HG02870 (cell line): Measurements from ENCODE around the gene PDE1C.

Source experiments
- ATAC-seq: cut with Tn5 transposase; IDR thresholded peaks from one replicate; pipeline ENCODE4 v1.9.1; 2021; ENCODE audit warnings: mild to moderate bottlenecking, moderate library complexity; ENCODE audit not compliant: unreplicated experiment

PDE1C gene

GRCh38 chr7:31724696-31725095, 345.5 kb downstream of the PDE1C start:
- no peak for ATAC-seq

GRCh38 chr7:31720366-31720765, 349.8 kb downstream of the PDE1C start:
- ATAC-seq: no peak

GRCh38 chr7:31716355-31716754, 353.9 kb downstream of the PDE1C start:
- no peak for ATAC-seq

GRCh38 chr7:31710171-31710570, 360.0 kb downstream of the PDE1C start:
- ATAC-seq: no peak

GRCh38 chr7:31707089-31707488, 363.1 kb downstream of the PDE1C start:
- no peak for ATAC-seq

- ATAC-seq: peak; percentile 56
Measured at GRCh38 chr7:31705377-31705776, 364.8 kb downstream of the PDE1C start.

- peak; percentile 53 for ATAC-seq
Measured at GRCh38 chr7:31702354-31702753, 367.9 kb downstream of the PDE1C start.
